ENCODE results near the gene ADGRL3.

GRCh38 chr4:61805979-61806378 is 605.9 kb downstream of the ADGRL3 start:
- TF ChIP-seq CTCF (IDR thresholded peaks at IDR 0.05), result no peak
- no peak for TF ChIP-seq POLR2A (IDR thresholded peaks at IDR 0.05)
